ENCODE results near the gene CD53.

DNA sequence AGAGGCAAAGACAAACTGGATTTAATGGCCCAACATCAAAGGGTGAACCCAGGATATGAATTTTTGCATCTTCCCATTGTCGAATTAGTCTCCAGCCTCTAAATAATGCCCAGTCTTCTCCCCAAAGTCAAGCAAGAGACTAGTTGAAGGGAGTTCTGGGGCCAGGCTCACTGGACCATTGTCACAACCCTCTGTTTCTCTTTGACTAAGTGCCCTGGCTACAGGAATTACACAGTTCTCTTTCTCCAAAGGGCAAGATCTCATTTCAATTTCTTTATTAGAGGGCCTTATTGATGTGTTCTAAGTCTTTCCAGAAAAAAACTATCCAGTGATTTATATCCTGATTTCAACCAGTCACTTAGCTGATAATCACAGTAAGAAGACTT, 26.5 kb downstream of the CD53 start:
- TF ChIP-seq ZNF140 (CRISPR knock-in tag; IDR thresholded peaks at IDR 0.05), result no peak
- no peak for TF ChIP-seq ZFP36 (IDR thresholded peaks at IDR 0.05; ENCODE audit: low read depth, low read length, partially characterized antibody)
- no peak for TF ChIP-seq ZNF586 (CRISPR knock-in tag; conservative IDR thresholded peaks at IDR 0.05)
- TF ChIP-seq, protein P1, sequence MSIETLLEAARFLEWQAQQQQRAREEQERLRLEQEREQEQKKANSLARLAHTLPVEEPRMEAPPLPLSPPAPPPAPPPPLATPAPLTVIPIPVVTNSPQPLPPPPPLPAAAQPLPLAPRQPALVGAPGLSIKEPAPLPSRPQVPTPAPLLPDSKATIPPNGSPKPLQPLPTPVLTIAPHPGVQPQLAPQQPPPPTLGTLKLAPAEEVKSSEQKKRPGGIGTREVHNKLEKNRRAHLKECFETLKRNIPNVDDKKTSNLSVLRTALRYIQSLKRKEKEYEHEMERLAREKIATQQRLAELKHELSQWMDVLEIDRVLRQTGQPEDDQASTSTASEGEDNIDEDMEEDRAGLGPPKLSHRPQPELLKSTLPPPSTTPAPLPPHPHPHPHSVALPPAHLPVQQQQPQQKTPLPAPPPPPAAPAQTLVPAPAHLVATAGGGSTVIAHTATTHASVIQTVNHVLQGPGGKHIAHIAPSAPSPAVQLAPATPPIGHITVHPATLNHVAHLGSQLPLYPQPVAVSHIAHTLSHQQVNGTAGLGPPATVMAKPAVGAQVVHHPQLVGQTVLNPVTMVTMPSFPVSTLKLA (conservative IDR thresholded peaks at IDR 0.05), result no peak
- TF ChIP-seq HMG20A (CRISPR knock-in tag; conservative IDR thresholded peaks at IDR 0.05), result no peak
- TF ChIP-seq, protein P2, sequence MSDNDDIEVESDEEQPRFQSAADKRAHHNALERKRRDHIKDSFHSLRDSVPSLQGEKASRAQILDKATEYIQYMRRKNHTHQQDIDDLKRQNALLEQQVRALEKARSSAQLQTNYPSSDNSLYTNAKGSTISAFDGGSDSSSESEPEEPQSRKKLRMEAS (CRISPR knock-in tag; IDR thresholded peaks at IDR 0.05), result no peak
- no peak for TF ChIP-seq ZNF77 (CRISPR knock-in tag; IDR thresholded peaks at IDR 0.05)
- no peak for TF ChIP-seq HDGF (IDR thresholded peaks at IDR 0.05)
- TF ChIP-seq, protein P3, sequence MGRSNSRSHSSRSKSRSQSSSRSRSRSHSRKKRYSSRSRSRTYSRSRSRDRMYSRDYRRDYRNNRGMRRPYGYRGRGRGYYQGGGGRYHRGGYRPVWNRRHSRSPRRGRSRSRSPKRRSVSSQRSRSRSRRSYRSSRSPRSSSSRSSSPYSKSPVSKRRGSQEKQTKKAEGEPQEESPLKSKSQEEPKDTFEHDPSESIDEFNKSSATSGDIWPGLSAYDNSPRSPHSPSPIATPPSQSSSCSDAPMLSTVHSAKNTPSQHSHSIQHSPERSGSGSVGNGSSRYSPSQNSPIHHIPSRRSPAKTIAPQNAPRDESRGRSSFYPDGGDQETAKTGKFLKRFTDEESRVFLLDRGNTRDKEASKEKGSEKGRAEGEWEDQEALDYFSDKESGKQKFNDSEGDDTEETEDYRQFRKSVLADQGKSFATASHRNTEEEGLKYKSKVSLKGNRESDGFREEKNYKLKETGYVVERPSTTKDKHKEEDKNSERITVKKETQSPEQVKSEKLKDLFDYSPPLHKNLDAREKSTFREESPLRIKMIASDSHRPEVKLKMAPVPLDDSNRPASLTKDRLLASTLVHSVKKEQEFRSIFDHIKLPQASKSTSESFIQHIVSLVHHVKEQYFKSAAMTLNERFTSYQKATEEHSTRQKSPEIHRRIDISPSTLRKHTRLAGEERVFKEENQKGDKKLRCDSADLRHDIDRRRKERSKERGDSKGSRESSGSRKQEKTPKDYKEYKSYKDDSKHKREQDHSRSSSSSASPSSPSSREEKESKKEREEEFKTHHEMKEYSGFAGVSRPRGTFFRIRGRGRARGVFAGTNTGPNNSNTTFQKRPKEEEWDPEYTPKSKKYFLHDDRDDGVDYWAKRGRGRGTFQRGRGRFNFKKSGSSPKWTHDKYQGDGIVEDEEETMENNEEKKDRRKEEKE (IDR thresholded peaks at IDR 0.05; ENCODE audit: borderline replicate concordance in 1 of 2, control insufficient read depth in 1 of 2, low read depth in 2 of 2, low read length in 1 of 2), result no peak
- no peak for TF ChIP-seq SIN3A (IDR thresholded peaks at IDR 0.05; ENCODE audit: borderline replicate concordance in 2 of 2, control insufficient read depth in 1 of 2, low read depth in 2 of 2, low read length in 2 of 2)
- TF ChIP-seq, protein P4, sequence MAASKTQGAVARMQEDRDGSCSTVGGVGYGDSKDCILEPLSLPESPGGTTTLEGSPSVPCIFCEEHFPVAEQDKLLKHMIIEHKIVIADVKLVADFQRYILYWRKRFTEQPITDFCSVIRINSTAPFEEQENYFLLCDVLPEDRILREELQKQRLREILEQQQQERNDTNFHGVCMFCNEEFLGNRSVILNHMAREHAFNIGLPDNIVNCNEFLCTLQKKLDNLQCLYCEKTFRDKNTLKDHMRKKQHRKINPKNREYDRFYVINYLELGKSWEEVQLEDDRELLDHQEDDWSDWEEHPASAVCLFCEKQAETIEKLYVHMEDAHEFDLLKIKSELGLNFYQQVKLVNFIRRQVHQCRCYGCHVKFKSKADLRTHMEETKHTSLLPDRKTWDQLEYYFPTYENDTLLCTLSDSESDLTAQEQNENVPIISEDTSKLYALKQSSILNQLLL (CRISPR knock-in tag; IDR thresholded peaks at IDR 0.05; ENCODE audit: borderline replicate concordance), result no peak
- no peak for TF ChIP-seq HDAC1 (IDR thresholded peaks at IDR 0.05)
- TF ChIP-seq ZNF584 (CRISPR knock-in tag; IDR thresholded peaks at IDR 0.05; ENCODE audit: low read depth), result no peak

Data from K562 (cell line).